RPMI7951 (cell line): ENCODE data around the gene VWA8. TPM values are rescaled to one million over a fixed set of nuclear protein-coding genes. Genes with fewer than 3 reads are reported as not detected.
"Not testable (repeated sequence)": the region's sequence is repeated elsewhere in the genome, so short reads cannot be mapped to it uniquely, and the experiment has no call there.

Source experiments
- DNase-seq: peaks from one replicate; pipeline ENCODE4 v3.0.0-alpha.2; 2012; ENCODE audit warnings: low read depth
- total RNA-seq: library from RNA; depleted of rRNA; stranded (reverse); fragments of >200 nt; shearing (Covaris generic); gene quantifications from 2 replicates; pipeline ENCODE4 v1.2.3, GENCODE V29; 2014

The VWA8 gene
- total RNA-seq, 1 experiment from 2014 or later: 8.5 TPM

- not testable (repeated sequence) for DNase-seq
Measured at GRCh38 chr13:41922894-41923293, 38.0 kb downstream of the VWA8 start.

GRCh38 chr13:41919741-41920487, 41.0 kb downstream of the VWA8 start:
- DNase-seq: no peak

- no peak for DNase-seq
Measured at GRCh38 chr13:41919031-41919740, 41.7 kb downstream of the VWA8 start.

GRCh38 chr13:41917641-41918040, 43.3 kb downstream of the VWA8 start:
- peak; percentile 65 for DNase-seq

- peak; percentile 90 for DNase-seq
Measured at GRCh38 chr13:41916173-41916954, 44.5 kb downstream of the VWA8 start.

- peak; percentile 83 for DNase-seq
Measured at GRCh38 chr13:41915081-41915480, 45.8 kb downstream of the VWA8 start.

GRCh38 chr13:41914552-41914951, 46.4 kb downstream of the VWA8 start:
- DNase-seq: no peak

- no peak for DNase-seq
Measured at GRCh38 chr13:41909506-41909905, 51.4 kb downstream of the VWA8 start.

GRCh38 chr13:41905600-41906254, 55.2 kb downstream of the VWA8 start:
- DNase-seq: peak; percentile 53

GRCh38 chr13:41900918-41901317, 60.0 kb downstream of the VWA8 start:
- DNase-seq: peak; percentile 13

- not testable (repeated sequence) for DNase-seq
Measured at GRCh38 chr13:41898411-41898810, 62.5 kb downstream of the VWA8 start.

- no peak for DNase-seq
Measured at GRCh38 chr13:41897126-41897525, 63.8 kb downstream of the VWA8 start.

GRCh38 chr13:41895478-41895877, 65.4 kb downstream of the VWA8 start:
- DNase-seq: no peak

GRCh38 chr13:41891119-41891518, 69.8 kb downstream of the VWA8 start:
- no peak for DNase-seq

- DNase-seq: no peak
Measured at GRCh38 chr13:41883147-41883546, 77.8 kb downstream of the VWA8 start.

GRCh38 chr13:41881890-41882289, 79.0 kb downstream of the VWA8 start:
- DNase-seq: not testable (repeated sequence)

- DNase-seq: no peak
Measured at GRCh38 chr13:41880966-41881365, 79.9 kb downstream of the VWA8 start.

- DNase-seq: no peak
Measured at GRCh38 chr13:41864658-41865057, 96.3 kb downstream of the VWA8 start.

GRCh38 chr13:41862659-41863058, 98.2 kb downstream of the VWA8 start:
- DNase-seq: not testable (repeated sequence)

- DNase-seq: no peak
Measured at GRCh38 chr13:41859565-41859964, 101.3 kb downstream of the VWA8 start.

- DNase-seq: no peak
Measured at GRCh38 chr13:41858780-41859179, 102.1 kb downstream of the VWA8 start.

GRCh38 chr13:41854758-41855157, 106.2 kb downstream of the VWA8 start:
- no peak for DNase-seq
